8988T (cell line): Measurements from ENCODE around the gene ZNF3.

Source experiments
- DNase-seq: peaks from one replicate; pipeline ENCODE4 v3.0.0; 2011

ZNF3 gene

GRCh38 chr7:100107890-100108289 lies 26.4 kb upstream of the ZNF3 start:
- DNase-seq = no peak

DNA sequence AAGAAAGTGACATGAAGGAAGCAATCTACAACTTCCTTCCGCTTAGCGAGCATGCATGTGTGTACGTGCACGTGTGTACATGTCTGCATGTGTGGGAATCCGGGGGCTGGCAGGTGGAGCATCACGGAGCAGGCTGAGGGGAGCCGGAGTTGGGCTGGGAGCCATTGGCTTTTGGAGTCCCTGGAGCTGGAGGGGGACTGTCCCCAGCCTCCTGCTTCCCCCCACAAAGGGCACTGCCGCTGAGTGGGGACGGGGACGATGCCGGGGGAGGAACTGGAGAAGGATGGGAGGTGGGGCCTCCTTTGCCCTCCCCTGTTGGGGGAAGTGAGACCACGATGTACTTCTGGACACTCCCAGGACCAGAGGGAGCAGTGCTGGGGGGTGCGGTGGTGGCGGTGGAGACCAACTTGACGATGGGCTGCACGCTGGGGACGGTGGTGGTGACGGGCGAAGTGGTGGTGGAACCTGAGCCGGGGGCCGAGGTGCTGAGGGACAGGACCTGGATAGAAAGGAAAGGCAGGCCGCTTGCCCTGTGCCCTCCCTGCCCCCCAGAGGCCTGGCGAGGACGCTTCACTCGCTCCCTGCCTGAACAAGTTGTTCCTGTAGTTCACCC lies 25.7 kb upstream of the ZNF3 start:
- DNase-seq = no peak

- DNase-seq = no peak
These were observed 25.1 kb upstream of the ZNF3 start for GRCh38 chr7:100106633-100107032.

DNA sequence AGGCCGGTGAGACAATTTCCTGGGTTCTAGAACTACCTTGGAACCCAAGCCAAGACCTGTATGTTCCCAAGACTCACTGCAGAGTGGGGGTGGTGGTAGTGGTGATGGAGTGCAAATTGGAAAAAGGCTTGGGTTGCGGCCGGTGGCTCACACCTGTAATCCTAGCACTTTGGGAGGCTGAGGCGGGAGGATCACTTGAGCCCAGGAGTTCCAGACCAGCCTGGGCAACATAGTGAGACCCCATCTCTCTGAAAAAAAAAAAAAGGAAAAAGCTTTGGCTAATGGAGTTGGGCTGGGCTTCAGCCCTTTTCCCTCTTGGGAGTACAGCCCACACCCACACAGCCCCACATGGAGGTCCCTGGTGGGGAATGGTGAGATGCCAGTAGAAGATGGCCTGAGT lies 24.0 kb upstream of the ZNF3 start:
- no peak for DNase-seq

DNA sequence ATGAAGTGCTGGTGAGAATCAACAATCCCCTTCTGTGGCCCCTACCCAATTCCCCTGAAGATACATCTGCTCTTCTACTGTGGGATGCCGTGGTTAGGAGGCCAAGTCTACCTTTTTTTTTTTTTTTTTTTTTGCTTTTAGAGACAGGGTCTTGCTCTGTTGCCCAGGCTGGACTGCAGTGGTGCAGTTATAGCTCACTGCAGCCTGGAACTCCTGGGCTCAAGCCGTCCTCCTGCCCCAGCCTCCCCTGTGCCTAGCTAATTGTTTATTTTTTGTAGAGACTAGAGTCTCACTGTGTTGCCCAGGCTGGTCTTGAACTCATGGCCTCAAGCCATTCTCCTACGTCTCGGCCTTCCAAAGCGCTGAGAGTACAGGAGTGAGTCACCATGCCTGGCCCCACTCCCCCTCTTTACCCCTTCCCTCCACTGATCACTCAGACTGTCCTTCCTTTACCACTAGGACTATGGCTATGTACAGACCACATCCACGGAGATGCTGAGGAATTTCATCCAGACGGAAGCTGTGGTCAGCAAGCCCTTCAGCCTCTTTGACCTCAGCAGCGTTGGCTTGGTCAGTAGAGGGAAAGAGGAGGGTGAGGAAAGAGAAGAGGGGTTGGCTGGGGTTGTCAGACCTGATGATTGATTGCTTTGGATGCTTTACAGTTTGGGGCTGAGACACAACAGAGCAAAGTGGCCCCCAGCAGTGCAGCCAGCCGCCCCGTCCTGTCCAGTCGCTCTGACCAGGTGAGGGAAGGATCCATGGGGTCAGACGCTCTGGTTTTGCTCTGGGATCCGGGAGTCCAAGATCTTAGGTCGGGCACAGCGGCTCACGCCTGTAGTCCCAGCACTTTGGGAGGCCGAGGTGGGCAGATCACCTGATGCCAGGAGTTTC lies 21.7 kb upstream of the ZNF3 start:
- no peak for DNase-seq

DNA sequence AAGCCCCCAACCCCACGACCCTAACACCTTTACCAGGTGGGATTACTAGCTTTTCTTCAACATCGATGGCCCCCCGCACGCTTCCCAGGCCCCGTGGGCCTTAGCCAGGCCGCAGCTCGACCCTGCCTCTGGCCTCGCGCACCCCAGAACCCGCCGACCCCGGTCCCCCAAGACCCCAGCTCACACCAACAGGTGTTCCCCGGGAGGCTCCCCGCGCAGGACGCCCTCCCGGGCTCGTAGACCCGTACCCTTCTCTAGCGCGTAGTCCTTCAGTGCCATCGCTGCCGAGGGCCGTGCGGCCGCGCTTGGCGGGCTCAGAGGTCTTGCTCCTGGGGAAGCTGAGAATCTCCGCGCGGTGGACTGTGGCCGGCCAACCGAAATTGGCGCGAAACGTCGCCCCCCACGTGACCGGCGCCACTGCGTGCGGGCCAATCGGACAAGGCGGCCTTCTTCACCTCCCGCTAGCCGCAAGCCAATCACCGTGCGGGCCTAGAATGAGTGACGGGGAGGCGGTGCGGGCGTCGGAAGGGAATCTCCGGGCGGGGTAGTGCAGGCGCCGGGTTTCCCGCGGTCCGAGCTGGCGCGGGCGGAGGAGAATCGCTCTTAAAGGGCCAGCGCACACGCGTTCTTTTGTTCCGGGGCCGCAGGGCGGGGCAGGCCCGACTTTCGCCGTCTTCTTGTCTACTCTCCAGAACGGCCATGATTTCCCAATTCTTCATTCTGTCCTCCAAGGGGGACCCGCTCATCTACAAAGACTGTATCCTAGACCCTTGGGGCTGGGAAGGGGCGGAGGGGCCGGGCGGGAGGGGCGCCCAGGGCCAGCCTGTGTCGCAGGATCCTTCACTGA lies 19.7 kb upstream of the ZNF3 start, which contains the start of the genes AP4M1 and MCM7:
AP4M1 (plus strand) TSS at position 628 of the 847 bp plus-strand sequence; CDS start at position 700, 72 bp downstream.
MCM7 (minus strand) TSS at position 382 of the 847 bp plus-strand sequence; CDS start at position 279, 103 bp downstream.
- DNase-seq = peak; percentile 90

GRCh38 chr7:100100420-100101015 lies 19.0 kb upstream of the ZNF3 start:
- peak; percentile 81 for DNase-seq

DNA sequence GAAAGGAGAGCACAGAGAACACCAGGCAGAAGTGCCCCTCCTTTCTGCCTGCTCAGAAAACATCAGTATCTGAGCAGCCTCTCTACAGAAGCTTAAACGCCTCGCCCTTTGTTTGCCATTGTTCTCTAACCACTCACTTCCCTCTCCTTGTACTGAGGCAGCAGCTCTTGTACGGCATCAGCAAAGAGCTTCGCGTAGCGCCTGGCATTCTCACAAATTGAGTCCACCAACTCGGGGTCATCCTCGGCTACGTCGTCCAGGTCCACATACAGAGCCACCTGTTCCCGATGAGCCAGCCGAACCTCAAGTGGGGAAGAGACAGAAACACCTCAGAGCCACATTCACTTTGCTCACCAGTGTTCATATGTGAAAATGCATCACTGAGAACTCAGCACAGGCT lies 17.9 kb upstream of the ZNF3 start:
- no peak for DNase-seq

DNA sequence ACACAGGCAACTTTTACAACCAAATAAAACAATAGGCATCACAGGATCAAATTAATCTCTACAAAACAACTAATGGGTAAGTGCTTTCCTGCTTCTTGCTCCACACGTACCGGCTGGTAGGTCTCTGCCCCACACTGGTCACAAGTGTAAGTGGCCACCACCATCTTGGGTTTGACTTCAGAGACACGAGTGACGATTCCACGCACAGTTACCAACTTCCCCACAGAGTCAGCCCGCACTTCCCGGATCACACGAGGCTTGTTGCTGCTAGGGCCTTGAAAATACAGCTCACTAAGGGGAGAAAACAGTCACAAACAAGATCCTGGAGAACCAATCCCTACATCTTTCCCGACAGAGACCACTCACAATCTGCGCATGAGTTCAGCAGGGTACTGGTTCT lies 17.4 kb upstream of the ZNF3 start:
- DNase-seq = no peak

DNA sequence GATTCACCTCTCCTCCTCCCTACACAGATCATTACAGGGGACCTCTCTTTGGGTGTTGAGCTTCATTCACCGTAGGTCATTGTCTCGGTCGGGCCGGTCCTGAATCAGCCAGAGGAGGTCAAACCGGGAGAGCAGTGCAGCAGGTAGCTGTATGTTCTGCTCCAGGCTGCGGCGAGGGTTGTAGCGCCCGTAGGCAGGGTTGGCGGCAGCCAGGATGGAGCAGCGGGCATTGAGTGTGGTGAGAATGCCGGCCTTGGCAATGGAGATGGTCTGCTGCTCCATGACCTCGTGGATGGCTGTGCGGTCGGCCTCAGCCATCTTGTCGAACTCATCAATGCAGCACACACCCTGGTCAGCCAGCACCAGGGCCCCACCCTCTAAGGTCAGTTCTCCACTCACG lies 14.2 kb upstream of the ZNF3 start:
- DNase-seq = no peak

GRCh38 chr7:100095289-100095688 lies 13.8 kb upstream of the ZNF3 start:
- no peak for DNase-seq

GRCh38 chr7:100093925-100094486 lies 12.5 kb upstream of the ZNF3 start:
- DNase-seq = no peak

GRCh38 chr7:100093498-100093897 lies 12.0 kb upstream of the ZNF3 start:
- DNase-seq = no peak

- no peak for DNase-seq
These were observed 11.5 kb upstream of the ZNF3 start for GRCh38 chr7:100093054-100093453.

DNA sequence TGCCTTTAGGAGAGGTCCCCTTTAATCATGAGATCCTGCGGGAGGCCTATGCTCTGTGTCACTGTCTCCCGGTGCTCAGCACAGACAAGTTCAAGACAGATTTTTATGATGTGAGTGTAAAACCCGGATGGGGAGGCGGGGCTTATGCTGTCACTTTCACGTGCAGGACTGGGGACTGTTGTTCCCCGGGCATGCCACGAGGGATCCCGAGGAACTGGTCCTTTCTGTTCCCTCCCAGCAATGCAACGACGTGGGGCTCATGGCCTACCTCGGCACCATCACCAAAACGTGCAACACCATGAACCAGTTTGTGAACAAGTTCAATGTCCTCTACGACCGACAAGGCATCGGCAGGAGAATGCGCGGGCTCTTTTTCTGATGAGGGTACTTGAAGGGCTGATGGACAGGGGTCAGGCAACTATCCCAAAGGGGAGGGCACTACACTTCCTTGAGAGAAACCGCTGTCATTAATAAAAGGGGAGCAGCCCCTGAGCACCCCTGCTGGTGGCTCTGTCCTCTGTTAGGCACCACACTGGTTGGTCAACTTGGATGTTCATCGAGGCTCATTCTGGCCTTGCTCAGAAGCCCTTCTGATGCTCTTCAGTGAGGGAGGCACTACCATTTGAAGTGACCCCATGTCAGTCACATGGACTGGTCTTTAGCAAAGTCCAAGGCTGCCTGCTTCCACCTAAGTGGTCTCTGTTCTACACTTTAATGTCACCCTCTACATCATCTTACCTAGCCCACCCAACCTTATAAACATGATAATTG lies 10.1 kb upstream of the ZNF3 start:
- DNase-seq = no peak

GRCh38 chr7:100090527-100091410 lies 9.2 kb upstream of the ZNF3 start:
- DNase-seq = no peak

GRCh38 chr7:100089458-100090196 lies 8.1 kb upstream of the ZNF3 start:
- DNase-seq = no peak

- DNase-seq = no peak
These were observed 7.3 kb upstream of the ZNF3 start, which contains the start of gene COPS6 for GRCh38 chr7:100088621-100089457. Gene COPS6, plus strand, starts transcription at chr7:100088969. Its CDS starts 22 bp downstream, at chr7:100088991.

DNA sequence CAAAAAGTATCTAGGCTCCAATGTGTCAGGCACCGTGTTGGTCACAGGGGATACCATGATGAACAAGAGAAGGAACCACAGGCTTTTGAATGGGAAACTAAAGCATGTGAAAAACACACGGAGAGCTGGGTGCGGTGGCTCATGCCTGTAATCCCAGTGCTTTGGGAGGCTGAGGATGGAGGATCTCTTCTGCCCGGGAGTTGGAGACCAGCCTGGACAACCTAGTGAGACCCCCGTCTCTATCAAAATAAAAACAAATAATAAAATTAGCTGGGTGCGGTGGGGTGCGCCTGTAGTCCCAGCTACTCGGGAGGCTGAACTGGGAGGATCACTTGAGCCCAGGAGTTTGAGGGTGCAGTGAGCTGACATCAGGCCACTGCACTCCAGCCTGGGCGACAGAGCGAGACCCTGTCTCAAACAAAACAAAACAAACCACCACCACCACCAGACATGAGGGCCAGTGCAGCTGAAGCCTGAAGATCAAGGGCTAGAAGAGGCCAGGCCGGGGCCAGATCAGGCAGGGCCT lies 6.6 kb upstream of the ZNF3 start:
- no peak for DNase-seq
